OCI-LY3 (cell line): ENCODE measurements around the gene SFI1.
"Not testable (repeated sequence)": the region's sequence is repeated elsewhere in the genome, so short reads cannot be mapped to it uniquely, and the experiment has no call there.

Experiments
- H2AFZ ChIP-seq: fragments of 200-600, 300-600 bp; shearing (Covaris generic); 2 replicates; pipeline ENCODE4 v1.6.0; 2014; ENCODE audit warnings: antibody characterized with exemption, low read depth, low read length
- H3K27ac ChIP-seq: fragments of 200-600, 300-600 bp; sonication (generic); 2 replicates; pipeline ENCODE4 v1.5.1; 2014; ENCODE audit warnings: mild to moderate bottlenecking, low read length, moderate library complexity, mixed read lengths
- H3K27me3 ChIP-seq: fragments of 200-600, 300-600 bp; sonication (generic); 2 replicates; pipeline ENCODE4 v1.6.1; 2014; ENCODE audit warnings: low read depth, low read length, mixed read lengths
- H3K36me3 ChIP-seq: fragments of 200-600, 300-600 bp; sonication (generic); replicated peaks from 2 replicates; pipeline ENCODE3; 2014; ENCODE audit warnings: low read depth, low read length, mixed read lengths
- H3K4me1 ChIP-seq: fragments of 300-600, 200-600 bp; sonication (generic); 2 replicates; pipeline ENCODE4 v1.6.1; 2014; ENCODE audit warnings: low read length, mixed read lengths
- H3K4me2 ChIP-seq: fragments of 200-600, 300-600 bp; sonication (generic); 2 replicates; pipeline ENCODE4 v1.6.1; 2014; ENCODE audit warnings: low read length, mixed read lengths
- H3K4me3 ChIP-seq: fragments of 300-600, 200-600 bp; sonication (generic); 2 replicates; pipeline ENCODE4 v1.5.1; 2014; ENCODE audit warnings: antibody characterized with exemption, mild to moderate bottlenecking, low read length, moderate library complexity
- H3K79me2 ChIP-seq: fragments of 300-600, 200-600 bp; shearing (Covaris generic); 2 replicates; pipeline ENCODE4 v1.6.1; 2014; ENCODE audit warnings: mild to moderate bottlenecking, low read length, mixed read lengths
- H3K9ac ChIP-seq: fragments of 300-600, 200-600 bp; shearing (Covaris generic); 2 replicates; pipeline ENCODE4 v1.6.0; 2014; ENCODE audit warnings: mild to moderate bottlenecking, low read length, moderate library complexity
- H3K9me3 ChIP-seq: fragments of 200-600, 300-600 bp; shearing (Covaris generic); 2 replicates; pipeline ENCODE4 v1.6.1; 2014; ENCODE audit warnings: low read length, mixed read lengths; ENCODE audit not compliant: insufficient read depth
- H4K20me1 ChIP-seq: fragments of 200-600, 300-600 bp; sonication (generic); 2 replicates; pipeline ENCODE4 v1.6.1; 2016; ENCODE audit warnings: low read length, mixed read lengths; ENCODE audit not compliant: insufficient read depth
- CTCF ChIP-seq: fragments of 200-600, 300-600 bp; sonication (generic); IDR thresholded peaks from 2 replicates; pipeline ENCODE4 v1.5.1; 2014; ENCODE audit warnings: antibody characterized with exemption, low read length, low read depth
- EZH2phosphoT487 ChIP-seq: fragments of 200-600 bp; shearing (Covaris generic); IDR thresholded peaks from 2 replicates; pipeline ENCODE4 v1.6.1; 2018; ENCODE audit warnings: antibody characterized with exemption, mixed run types, low read depth

Gene SFI1

GRCh38 chr22:31503211-31503964 is 7.1 kb downstream of the SFI1 start:
- H3K9me3 ChIP-seq, result no peaks in the 10 kb centered on the region
- H2AFZ ChIP-seq, result no peak overlapping the region
- no peaks in the 10 kb centered on the region for H3K27me3 ChIP-seq
- H3K4me2 ChIP-seq, result no peak overlapping the region
- no peak overlapping the region for H3K27ac ChIP-seq
- H3K79me2 ChIP-seq, result peaks cover 63% of the 10 kb centered on the region
- peaks cover 35% of the 10 kb centered on the region for H3K36me3 ChIP-seq
- no peak for TF ChIP-seq EZH2phosphoT487
- no peak for TF ChIP-seq CTCF
- no peaks in the 10 kb centered on the region for H3K4me1 ChIP-seq
- no peak overlapping the region for H3K4me3 ChIP-seq
- peaks cover 27% of the 10 kb centered on the region for H4K20me1 ChIP-seq
- H3K9ac ChIP-seq, result no peak overlapping the region

GRCh38 chr22:31504282-31504681 is 7.9 kb downstream of the SFI1 start:
- peaks cover 27% of the 10 kb centered on the region for H4K20me1 ChIP-seq
- no peak overlapping the region for H3K27ac ChIP-seq
- H3K4me1 ChIP-seq, result no peaks in the 10 kb centered on the region
- H3K4me3 ChIP-seq, result no peak overlapping the region
- TF ChIP-seq CTCF (no peak), EZH2phosphoT487 (no peak)
- H3K9me3 ChIP-seq, result no peaks in the 10 kb centered on the region
- no peak overlapping the region for H3K4me2 ChIP-seq
- no peak overlapping the region for H3K9ac ChIP-seq
- peaks cover 43% of the 10 kb centered on the region for H3K36me3 ChIP-seq
- no peak overlapping the region for H2AFZ ChIP-seq
- H3K27me3 ChIP-seq, result no peaks in the 10 kb centered on the region
- H3K79me2 ChIP-seq, result peaks cover 54% of the 10 kb centered on the region

- H3K4me3 ChIP-seq, H3K9me3 ChIP-seq, H3K27ac ChIP-seq, H3K9ac ChIP-seq, H3K4me2 ChIP-seq, H2AFZ ChIP-seq, H3K27me3 ChIP-seq, H3K4me1 ChIP-seq: not testable (repeated sequence)
- Histone ChIP-seq H3K36me3 (peaks cover 50% of the 10 kb centered on the region), H4K20me1 (peaks cover 18% of the 10 kb centered on the region), H3K79me2 (peaks cover 44% of the 10 kb centered on the region)
Observed at GRCh38 chr22:31507517-31507916, 11.2 kb downstream of the SFI1 start.

- TF ChIP-seq EZH2phosphoT487 (no peak), CTCF (no peak)
- no peaks in the 10 kb centered on the region for H3K27me3 ChIP-seq
- H2AFZ ChIP-seq, result no peak overlapping the region
- H3K9me3 ChIP-seq, result no peaks in the 10 kb centered on the region
- peaks cover 50% of the 10 kb centered on the region for H3K36me3 ChIP-seq
- H3K9ac ChIP-seq, result no peak overlapping the region
- H3K4me3 ChIP-seq, result no peak overlapping the region
- peaks cover 8% of the 10 kb centered on the region; the same call in 1 of the 2 replicates for H3K4me1 ChIP-seq
- H3K4me2 ChIP-seq, result no peak overlapping the region
- H3K79me2 ChIP-seq, result peaks cover 37% of the 10 kb centered on the region
- H4K20me1 ChIP-seq, result peaks cover 13% of the 10 kb centered on the region
- no peak overlapping the region for H3K27ac ChIP-seq
Observed at GRCh38 chr22:31508536-31508935, 12.2 kb downstream of the SFI1 start.
